ENCODE results near the gene WSB2.

WSB2 gene

GRCh38 chr12:117986705-117987469, 74.1 kb downstream of the WSB2 start:
- no peak for DNase-seq

GRCh38 chr12:117985182-117985581, 75.8 kb downstream of the WSB2 start:
- no peak for DNase-seq

Measured in stimulated activated CD4-positive, alpha-beta T cell treated with anti-CD3 and anti-CD28 coated beads, Interleukin-2, amount 100 ng/mL, for 48 hours (primary cell).